C4-2B (cell line): Measurements from ENCODE around the gene TCL1B.

Experiments
- ZFX ChIP-seq: fragments of 450-650 bp; IDR thresholded peaks from 2 replicates; pipeline ENCODE4 v1.6.1; 2017
- TF ChIP-seq, protein P1 (sequence below): fragments of 450-650 bp; conservative IDR thresholded peaks from 2 replicates; pipeline ENCODE4 v1.5.1; 2017; ENCODE audit warnings: mild to moderate bottlenecking

DNA sequence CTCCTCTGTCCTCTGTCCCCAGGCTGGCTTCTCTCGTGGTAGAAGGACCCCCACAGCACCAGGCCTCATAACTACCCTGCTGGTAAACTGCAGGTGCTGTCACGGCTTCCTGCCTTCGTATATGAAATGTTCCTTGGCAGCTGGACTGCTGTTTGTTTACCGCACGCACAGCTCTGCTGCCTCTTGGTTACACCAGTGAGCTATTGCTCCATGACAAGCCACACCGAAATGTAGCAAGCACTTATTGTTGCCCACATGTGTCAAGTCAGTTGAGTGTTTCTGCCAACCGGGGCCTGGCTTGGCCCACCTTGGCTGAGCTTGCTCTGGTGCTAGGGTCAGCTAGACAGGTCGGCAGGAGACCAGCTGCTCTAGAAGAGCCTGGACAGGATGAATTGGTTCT, 21.7 kb upstream of the TCL1B start:
- TF ChIP-seq, protein P1, sequence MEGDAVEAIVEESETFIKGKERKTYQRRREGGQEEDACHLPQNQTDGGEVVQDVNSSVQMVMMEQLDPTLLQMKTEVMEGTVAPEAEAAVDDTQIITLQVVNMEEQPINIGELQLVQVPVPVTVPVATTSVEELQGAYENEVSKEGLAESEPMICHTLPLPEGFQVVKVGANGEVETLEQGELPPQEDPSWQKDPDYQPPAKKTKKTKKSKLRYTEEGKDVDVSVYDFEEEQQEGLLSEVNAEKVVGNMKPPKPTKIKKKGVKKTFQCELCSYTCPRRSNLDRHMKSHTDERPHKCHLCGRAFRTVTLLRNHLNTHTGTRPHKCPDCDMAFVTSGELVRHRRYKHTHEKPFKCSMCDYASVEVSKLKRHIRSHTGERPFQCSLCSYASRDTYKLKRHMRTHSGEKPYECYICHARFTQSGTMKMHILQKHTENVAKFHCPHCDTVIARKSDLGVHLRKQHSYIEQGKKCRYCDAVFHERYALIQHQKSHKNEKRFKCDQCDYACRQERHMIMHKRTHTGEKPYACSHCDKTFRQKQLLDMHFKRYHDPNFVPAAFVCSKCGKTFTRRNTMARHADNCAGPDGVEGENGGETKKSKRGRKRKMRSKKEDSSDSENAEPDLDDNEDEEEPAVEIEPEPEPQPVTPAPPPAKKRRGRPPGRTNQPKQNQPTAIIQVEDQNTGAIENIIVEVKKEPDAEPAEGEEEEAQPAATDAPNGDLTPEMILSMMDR, result no peak
- no peak for TF ChIP-seq ZFX
